Measurements from ENCODE around the gene SPON2.

The SPON2 gene

DNA sequence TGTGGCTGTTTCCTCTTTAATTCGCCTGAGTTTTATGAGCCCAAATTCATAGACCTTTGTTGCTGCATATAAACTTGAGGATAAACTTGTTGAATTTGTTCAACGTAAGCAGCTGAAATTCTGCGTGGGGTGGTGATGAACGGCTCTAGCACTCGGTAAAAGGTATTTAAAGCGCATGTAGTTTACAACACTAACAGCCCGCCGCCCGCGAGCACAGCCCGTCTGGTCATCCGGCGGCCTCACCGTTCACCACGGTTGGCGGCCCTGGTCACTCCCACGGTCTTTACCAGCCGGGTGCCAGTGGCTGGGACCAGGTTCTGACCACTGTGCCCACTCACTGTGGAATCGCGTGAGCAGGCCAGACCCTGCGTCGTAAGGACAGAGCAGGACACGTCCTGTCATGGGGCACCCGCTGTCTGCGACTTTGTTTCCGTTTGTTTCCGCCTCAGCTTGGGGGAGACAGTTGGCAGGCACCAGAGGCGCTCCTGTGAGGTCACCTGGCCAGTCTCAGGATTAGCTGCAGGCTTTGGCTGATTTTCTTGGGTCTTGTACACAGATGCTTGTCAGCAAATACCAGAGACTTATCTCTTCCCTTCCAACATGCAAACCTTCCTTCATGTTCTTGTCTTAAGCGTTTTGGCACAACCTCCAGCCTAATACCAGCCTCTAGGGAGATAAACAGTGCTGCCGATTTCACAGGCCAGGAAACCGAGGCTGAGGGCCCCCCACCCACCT, 36.8 kb upstream of the SPON2 start:
- TF ChIP-seq, protein P1, sequence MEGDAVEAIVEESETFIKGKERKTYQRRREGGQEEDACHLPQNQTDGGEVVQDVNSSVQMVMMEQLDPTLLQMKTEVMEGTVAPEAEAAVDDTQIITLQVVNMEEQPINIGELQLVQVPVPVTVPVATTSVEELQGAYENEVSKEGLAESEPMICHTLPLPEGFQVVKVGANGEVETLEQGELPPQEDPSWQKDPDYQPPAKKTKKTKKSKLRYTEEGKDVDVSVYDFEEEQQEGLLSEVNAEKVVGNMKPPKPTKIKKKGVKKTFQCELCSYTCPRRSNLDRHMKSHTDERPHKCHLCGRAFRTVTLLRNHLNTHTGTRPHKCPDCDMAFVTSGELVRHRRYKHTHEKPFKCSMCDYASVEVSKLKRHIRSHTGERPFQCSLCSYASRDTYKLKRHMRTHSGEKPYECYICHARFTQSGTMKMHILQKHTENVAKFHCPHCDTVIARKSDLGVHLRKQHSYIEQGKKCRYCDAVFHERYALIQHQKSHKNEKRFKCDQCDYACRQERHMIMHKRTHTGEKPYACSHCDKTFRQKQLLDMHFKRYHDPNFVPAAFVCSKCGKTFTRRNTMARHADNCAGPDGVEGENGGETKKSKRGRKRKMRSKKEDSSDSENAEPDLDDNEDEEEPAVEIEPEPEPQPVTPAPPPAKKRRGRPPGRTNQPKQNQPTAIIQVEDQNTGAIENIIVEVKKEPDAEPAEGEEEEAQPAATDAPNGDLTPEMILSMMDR (IDR thresholded peaks at IDR 0.05; ENCODE audit: low read depth, low read length, missing control alignments) = no peak
- no peak for DNase-seq (ENCODE audit: low read depth)
- no peak overlapping the region for H3K4me3 ChIP-seq (ENCODE audit: low read depth, low read length)

DNA sequence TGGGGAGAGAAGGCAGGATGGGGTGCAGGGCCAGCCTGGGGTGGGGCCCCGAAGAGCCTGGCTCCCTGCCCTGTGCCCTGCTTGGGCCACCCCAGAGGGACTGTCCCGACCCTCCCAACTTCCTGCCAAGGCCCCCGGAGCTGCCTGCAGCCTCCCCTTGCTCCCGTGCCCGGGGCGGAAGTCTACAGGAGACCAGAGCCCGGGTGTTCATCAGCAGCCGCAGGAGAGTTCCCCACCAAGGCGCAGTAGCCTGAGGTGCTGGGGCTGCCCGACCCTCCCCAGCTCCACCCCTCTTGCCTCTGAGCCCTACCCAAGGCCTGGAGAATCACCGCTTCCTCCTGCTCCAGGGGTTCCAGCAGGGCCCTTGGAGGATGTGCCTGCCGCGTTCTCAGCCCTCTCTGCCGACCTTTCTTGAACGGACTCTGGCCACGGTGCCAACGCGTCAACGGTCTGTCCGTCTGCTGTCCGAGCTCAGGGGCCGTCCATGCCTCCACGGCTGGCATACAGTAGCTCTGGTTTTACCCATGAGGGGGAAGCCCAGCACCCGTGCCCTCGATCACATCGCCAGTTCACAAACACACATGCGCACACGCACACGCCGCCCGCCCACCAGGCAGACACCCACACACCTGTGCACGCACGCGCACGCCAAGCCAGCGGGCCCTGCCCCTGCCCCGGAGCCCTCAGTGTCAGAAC, 36.0 kb upstream of the SPON2 start:
- no peak overlapping the region for H3K4me3 ChIP-seq (ENCODE audit: low read depth, low read length)
- TF ChIP-seq, protein P1 (IDR thresholded peaks at IDR 0.05; ENCODE audit: low read depth, low read length, missing control alignments) = no peak
- DNase-seq (ENCODE audit: low read depth) = no peak

DNA sequence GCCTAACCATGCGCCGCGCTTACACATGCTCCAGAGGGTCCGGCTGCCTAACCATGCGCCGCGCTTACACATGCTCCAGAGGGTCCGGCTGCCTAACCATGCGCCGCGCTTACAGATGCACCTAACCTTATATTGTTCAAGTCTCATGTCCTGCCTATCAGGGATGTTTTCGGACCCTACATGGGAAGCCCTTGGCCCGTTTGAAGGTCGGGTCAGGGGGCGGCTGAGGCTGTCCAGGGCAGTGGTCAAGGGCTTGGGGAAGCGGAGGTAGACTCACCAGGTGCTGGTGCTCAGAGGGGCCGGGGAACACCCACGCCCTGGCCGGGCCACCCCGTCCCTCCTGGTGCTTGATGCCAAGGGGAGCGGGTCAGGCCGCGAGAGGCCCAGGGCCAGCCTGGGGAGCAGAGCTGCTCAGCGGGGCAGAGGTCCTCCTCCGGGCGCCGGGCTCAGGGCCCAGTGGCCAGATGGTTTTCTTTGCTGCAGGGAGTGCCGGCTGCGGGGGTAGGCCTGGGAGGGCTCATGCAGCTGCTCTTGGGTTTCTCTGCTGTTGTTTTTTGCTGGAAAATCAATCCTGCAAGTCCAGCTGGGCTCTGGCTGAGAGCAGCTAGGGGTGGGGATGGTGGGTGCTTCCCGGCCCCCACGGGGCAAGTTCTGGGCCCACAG, 35.4 kb upstream of the SPON2 start:
- DNase-seq (ENCODE audit: low read depth) = no peak
- TF ChIP-seq, protein P1 (IDR thresholded peaks at IDR 0.05; ENCODE audit: low read depth, low read length, missing control alignments) = no peak
- no peak overlapping the region for H3K4me3 ChIP-seq (ENCODE audit: low read depth, low read length)

DNA sequence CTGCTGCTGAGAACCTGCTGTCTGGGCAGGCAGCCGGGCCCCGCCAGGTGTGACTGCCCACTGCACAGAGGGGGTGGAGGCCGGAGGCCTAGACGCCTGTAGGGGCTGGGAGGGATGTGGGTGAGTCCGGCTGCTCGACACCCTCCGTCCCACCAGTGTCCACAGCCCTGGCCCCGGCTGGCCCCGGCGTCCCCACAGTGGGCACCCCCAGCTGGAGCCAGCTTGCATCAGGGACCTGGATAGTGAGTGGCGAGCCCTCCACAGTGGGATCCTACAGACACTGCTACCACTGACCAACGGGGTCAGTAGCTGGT, 34.7 kb upstream of the SPON2 start:
- DNase-seq (ENCODE audit: low read depth) = no peak
- TF ChIP-seq, protein P1 (IDR thresholded peaks at IDR 0.05; ENCODE audit: low read depth, low read length, missing control alignments) = no peak
- no peak overlapping the region for H3K4me3 ChIP-seq (ENCODE audit: low read depth, low read length)

DNA sequence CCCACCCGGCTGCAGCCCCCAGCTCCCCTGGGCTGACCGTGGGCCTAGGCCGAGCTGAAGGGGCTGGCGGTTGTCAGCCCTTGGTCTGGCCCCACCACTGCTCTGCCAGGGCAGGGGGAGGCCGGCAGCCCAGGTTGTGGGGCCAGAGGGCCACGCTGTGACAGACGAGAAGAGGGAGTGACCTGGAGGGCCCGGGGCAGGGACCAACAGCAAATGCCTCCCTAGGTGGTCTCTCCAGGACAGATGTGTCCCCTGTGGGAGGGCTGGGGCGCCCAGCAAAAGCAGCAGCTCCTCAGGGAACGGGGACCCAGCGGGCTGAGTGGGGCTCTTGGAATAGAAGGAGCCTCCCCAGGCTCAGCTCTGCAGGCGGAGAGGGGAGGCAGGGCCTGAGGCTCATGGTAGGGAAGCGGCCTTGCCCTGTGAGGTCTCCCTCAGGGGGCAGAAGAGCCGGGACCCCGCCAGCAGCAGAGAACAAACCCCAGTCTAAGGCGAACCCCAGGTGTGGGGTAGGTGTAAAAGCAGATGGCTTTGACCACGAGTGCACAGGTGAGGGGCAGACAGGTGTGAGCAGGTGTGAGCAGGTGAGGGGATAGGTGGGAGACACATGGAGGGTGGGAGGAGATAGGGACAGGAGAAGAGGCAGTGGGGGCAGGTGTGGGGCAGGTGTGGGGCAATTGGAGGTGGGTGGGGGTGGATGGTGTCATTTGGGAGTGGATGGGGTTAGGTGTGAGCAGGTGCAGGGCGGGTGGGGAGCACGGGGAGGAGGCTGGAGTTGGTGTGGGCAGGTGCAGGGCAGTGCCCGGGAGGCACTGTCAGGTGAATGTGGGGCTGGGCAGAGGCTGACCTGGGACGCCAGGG, 34.1 kb upstream of the SPON2 start:
- TF ChIP-seq, protein P1 (IDR thresholded peaks at IDR 0.05; ENCODE audit: low read depth, low read length, missing control alignments) = no peak
- no peak overlapping the region for H3K4me3 ChIP-seq (ENCODE audit: low read depth, low read length)
- DNase-seq (ENCODE audit: low read depth) = no peak

DNA sequence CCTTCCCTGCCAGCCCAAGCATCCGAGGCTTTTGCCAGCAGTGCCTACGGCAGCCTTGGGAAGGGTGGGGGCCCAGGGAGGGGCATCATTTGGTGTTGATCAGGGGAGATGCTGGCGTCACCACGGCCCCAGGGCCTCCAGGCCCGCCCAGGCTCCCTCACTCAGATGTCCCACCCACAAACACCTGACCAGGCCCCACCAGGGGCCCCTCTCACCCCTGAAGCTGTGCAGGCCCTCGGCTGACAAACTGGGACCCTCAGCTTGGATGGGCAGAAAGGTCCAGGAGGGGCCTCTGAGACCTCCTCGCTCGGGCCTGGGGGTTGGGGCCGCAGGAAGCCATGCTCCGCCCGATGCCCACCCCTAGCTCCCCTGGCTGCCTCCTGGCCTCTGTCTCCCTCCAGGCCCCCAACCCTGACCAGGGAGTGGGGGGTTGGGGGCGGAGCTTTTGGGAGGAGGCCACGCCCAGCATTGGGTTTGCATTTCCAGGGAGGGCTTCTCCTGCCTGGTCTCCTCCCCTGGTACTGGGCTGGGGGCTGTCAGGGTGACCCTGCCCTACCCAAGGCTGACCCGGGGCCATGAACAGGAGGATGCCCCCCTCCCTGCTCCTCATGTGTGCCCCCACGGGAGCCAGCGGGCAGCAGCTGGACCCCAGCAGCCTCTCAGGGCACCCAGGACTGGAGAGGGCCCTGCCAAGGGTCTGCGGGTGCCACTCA, 33.4 kb upstream of the SPON2 start:
- no peak overlapping the region for H3K4me3 ChIP-seq (ENCODE audit: low read depth, low read length)
- DNase-seq (ENCODE audit: low read depth) = no peak
- TF ChIP-seq, protein P1 (IDR thresholded peaks at IDR 0.05; ENCODE audit: low read depth, low read length, missing control alignments) = no peak
